Epithelial cell of esophagus (primary cell): ENCODE measurements around the gene RNF187.

Source experiments
- DNase-seq: peaks from one replicate; pipeline ENCODE4 v3.0.0; 2010; ENCODE audit warnings: low read depth
- H3K4me3 ChIP-seq: 2 replicates; pipeline ENCODE4 v1.5.1; 2011; ENCODE audit warnings: mild to moderate bottlenecking, low read length, control low read depth
- TF ChIP-seq, protein P1 (sequence below): IDR thresholded peaks from 2 replicates; pipeline ENCODE4 v1.5.1; 2011; ENCODE audit warnings: low read depth, mild to moderate bottlenecking, low read length, control low read depth, inconsistent platforms; ENCODE audit not compliant: insufficient read depth; ENCODE audit errors: missing control alignments

RNF187 gene

DNA sequence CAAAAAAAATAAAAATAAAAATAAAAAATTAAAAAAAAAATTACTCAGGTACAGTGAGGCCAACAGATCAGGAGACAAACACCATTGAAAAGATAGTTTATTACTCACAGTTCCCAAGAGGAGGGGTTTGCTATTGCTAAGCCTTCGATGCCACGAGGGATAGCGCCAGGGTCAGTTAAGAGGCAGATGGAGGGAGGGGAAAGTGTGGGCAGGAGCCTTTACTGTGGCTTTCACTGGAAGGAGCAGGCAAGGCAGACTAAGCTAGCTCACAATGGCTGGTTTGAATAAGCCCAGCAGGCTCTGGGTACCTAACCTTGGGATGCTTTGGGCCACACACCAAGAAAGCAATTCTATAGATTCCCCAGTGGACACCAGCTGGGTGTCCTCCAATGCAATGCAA is 12.7 kb upstream of the RNF187 start:
- TF ChIP-seq, protein P1, sequence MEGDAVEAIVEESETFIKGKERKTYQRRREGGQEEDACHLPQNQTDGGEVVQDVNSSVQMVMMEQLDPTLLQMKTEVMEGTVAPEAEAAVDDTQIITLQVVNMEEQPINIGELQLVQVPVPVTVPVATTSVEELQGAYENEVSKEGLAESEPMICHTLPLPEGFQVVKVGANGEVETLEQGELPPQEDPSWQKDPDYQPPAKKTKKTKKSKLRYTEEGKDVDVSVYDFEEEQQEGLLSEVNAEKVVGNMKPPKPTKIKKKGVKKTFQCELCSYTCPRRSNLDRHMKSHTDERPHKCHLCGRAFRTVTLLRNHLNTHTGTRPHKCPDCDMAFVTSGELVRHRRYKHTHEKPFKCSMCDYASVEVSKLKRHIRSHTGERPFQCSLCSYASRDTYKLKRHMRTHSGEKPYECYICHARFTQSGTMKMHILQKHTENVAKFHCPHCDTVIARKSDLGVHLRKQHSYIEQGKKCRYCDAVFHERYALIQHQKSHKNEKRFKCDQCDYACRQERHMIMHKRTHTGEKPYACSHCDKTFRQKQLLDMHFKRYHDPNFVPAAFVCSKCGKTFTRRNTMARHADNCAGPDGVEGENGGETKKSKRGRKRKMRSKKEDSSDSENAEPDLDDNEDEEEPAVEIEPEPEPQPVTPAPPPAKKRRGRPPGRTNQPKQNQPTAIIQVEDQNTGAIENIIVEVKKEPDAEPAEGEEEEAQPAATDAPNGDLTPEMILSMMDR = no peak
- no peak for DNase-seq
- H3K4me3 ChIP-seq = no peak overlapping the region

DNA sequence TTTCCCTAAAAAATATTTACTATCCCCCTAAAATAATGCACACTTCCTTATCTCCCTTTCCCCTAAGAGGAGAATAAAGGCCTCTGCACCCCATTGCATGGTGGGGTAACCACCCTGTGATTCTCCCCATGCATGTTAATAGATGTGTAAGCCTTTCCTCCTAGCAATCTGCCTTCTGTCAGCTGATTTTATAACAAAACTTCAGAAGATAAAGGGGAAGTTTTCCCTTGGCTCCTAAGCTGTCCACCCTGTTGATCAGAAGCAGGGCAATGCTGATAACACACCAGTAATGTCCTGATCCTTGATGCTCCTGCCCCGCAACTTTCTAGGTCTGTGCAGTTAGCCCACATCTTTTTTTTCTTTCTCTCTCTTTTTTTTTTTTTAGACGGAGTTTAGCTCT is 11.4 kb upstream of the RNF187 start:
- H3K4me3 ChIP-seq = no peak overlapping the region
- DNase-seq = no peak
- TF ChIP-seq, protein P1 = no peak

DNA sequence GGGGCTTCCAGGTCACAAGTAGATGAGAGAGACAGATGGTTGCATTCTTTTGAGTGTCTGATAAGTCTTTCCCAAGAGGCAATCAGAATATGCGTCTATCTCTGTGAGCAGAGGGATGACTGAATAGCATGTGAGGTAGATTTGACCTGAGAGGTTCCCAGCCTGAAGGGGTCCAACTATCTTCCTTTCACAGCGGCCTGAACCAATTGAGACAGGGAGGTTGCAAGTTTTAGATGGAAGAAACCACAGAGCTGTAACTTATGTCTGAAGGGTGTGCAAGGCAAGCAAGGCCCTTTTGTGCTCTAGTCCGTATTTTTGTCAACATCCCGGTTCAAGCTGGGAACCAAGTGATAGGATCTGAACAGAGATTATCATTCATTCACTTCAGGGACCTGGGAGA is 9.9 kb upstream of the RNF187 start:
- H3K4me3 ChIP-seq = no peak overlapping the region
- no peak for DNase-seq
- TF ChIP-seq, protein P1 = no peak

DNA sequence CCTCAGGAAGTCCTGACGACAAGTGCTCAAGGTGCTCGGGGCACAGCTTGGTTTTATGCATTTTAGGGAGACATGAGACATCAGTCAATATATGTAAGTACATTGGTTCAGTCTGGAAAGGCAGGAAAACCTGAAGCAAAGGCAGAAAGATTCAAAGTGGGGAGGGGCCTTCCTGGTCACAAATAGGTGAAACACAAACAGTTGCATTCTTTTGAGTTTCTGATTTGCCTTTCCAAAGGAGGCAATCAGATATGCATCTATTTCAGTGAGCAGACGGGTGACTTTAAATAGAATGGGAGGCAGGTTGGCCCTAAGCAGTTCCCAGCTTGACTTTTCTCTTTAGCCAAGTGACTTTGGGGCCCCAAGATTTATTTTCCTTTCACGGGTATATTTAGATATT is 8.9 kb upstream of the RNF187 start:
- H3K4me3 ChIP-seq = no peak overlapping the region

DNA sequence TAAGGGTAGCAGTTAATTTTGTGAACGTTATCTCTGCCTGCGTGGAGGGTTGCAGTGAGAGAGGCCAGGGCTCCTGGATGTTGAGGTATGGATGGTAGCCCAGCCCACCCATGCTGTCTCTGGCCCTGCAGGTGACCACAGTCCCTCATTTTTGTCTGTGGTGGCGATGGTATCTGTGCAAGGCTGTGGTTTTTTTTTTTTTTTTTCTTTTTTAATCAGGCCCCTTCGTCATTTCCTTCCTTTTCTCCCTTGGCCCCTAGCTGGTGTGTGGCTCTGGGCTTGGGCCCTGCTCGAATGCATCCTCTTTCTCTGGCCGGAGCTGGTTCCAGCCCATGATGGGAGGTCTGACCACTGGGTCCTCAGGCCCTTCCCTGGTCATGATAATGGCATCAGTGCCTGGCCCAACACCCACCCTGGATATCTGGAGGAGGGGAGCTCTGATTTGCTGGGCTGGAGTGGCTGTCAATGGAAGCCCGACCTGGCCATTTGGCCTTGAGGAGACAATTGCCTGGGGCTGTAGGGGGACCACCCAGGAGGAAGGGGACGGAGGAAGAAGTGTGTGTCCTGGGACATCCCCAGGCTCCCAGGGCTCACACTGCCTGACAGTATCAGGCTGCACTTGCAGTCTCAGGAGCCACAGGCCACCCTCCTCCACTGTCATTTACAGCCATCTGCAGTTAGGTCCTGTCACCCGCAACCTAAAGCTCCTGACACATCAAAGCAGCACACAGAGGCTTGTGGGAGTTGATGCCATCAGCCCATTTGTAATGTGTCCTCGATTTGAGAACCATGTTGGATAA is 8.1 kb upstream of the RNF187 start:
- no peak for DNase-seq
- TF ChIP-seq, protein P1 = no peak
- no peak overlapping the region for H3K4me3 ChIP-seq

More for the DNA sequence above, 8.9 kb upstream of the RNF187 start:
- TF ChIP-seq, protein P1 = no peak
- DNase-seq = no peak

DNA sequence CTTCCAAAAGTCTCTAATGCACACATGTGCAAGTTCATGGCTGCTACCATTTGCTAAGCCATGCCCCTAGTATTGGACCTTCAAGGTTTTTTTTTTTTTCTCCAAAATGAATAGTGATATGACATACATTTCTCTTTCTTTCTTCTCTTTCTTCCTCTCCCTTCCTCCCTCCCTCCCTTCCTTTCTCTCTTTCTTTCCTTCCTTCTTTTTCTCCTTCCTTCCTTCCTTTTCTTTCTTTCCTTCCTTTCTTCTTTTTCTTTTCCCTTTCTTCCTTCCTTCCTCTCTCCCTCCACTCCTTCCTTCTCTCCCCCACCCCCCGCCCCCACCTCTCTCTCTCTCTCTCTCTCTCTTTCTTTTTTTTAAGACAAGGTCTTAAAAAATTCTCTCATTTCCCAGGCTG is 3.4 kb upstream of the RNF187 start:
- TF ChIP-seq, protein P1 = no peak
- no peak overlapping the region for H3K4me3 ChIP-seq
- no peak for DNase-seq

DNA sequence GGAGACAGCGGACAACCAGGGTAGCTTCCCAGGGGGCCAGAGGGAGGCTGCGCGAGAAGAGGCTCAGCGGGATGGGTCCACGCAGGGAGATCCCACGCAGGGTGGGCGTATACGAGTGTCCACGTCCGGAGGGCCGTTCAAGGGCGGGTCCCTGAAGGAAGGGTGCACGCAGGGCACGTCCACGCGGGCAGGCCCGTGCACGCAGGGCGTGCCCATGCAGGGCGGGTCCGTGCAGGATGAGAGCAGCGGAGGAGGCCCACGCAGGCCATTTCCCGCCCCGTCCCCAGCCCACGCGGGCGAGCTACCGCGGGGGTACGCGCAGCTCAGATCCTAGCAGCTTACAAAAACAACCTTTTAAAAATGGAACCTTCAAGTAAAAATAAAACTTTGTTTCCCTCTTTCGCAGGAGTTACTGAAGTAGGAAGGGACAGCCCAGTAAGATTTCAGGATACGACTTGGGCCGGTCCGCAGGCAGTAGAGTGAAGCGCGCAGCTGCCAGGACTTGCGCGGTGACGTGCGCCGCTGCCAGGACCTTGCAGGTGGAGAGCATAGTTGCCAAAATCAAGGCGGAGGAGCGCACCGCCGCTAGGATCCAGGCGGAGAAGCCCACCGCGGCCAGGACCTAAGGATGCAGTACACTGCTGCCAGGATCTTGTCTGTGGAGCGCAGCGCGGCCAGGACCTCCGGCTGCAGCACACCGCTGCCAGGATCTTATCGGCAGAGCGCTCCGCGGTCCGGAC is 416 bp upstream of the RNF187 start:
- TF ChIP-seq, protein P1 = no peak
- H3K4me3 ChIP-seq = peak overlapping the region; percentile 81
- peak; percentile 89 for DNase-seq
